HEK293 (cell line): ENCODE data around the gene ARMH3.

Experiments used
- CTCF ChIP-seq: fragments of 450-650 bp; formaldehyde crosslinking; IDR thresholded peaks from 2 replicates; pipeline ENCODE4 v1.5.1; 2016; ENCODE audit warnings: missing biosample characterization, missing genetic modification characterization
- YY1 ChIP-seq: fragments of 450-650 bp; formaldehyde crosslinking; IDR thresholded peaks from 2 replicates; pipeline ENCODE4 v1.5.1; 2018; ENCODE audit warnings: missing biosample characterization, missing genetic modification characterization
- ZNF138 ChIP-seq: fragments of 450-650 bp; formaldehyde crosslinking; IDR thresholded peaks from 2 replicates; pipeline ENCODE4 v1.5.1; 2016; ENCODE audit warnings: missing biosample characterization, missing genetic modification characterization, borderline replicate concordance
- ZNF146 ChIP-seq: fragments of 450-650 bp; formaldehyde crosslinking; IDR thresholded peaks from 2 replicates; pipeline ENCODE4 v1.5.1; 2016; ENCODE audit warnings: missing biosample characterization, missing genetic modification characterization
- ZNF629 ChIP-seq: fragments of 450-650 bp; formaldehyde crosslinking; IDR thresholded peaks from 2 replicates; pipeline ENCODE4 v1.5.1; 2017; ENCODE audit warnings: missing biosample characterization, missing genetic modification characterization
- ZNF777 ChIP-seq: fragments of 450-650 bp; formaldehyde crosslinking; IDR thresholded peaks from 2 replicates; pipeline ENCODE4 v1.5.1; 2017; ENCODE audit warnings: missing biosample characterization, missing genetic modification characterization, borderline replicate concordance

- no peak for TF ChIP-seq ZNF629
- no peak for TF ChIP-seq CTCF (tag by site-specific recombination)
- TF ChIP-seq ZNF138 (tag by site-specific recombination), result no peak
- no peak for TF ChIP-seq ZNF146 (tag by site-specific recombination)
- no peak for TF ChIP-seq ZNF777 (tag by site-specific recombination)
- TF ChIP-seq YY1 (tag by site-specific recombination), result no peak
These were observed 51.6 kb downstream of the ARMH3 start for GRCh38 chr10:102004376-102004775.
